ENCODE results near the gene PRSS38. TPM values are rescaled to one million over a fixed set of nuclear protein-coding genes. Genes with fewer than 3 reads are reported as not detected.

PRSS38 gene
- polyA plus RNA-seq, 1 donor: not detected

DNA sequence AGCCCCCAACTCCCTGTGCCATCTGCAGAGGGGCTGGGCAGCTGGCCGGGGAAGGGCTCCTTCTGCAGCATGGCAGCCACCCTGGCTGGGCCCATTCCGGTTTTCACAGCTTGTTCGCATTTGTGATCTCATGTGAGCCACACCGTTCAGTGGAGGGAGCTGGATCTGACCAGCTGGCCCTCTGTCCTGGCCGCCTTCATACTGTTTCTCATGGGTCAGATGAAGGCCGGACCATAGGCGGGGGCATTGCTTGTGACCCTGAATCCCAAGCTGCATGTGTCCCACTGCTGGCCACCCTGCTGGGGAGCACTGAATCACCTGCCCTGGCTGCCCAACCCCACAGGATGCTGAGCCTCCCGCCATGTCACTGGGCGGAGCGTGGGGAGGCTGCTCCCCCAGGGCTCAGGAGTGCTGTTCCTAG is 36.4 kb upstream of the PRSS38 start:
- DNase-seq (ENCODE audit: low read depth): no peak

DNA sequence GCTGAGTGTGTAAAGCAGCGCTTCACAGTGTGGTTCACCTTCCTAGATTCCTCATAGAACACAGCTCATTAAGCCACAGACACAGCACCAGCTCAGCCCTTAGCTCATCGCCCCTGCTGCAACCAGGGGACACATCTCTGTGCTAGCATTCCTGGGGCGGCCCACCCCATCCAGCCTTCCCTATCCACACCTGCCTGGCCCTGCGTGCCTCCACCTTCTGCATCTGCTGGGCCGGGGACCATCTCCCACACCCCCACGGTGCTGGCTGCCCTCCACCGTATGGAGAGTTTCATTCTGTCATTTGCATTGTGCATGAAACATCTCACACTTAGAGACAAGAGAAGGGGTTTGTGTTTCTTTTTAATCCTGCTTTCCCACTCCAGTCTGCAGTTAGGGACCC is 35.8 kb upstream of the PRSS38 start:
- DNase-seq (ENCODE audit: low read depth): no peak

GRCh38 chr1:227780101-227781044 is 35.1 kb upstream of the PRSS38 start:
- DNase-seq (ENCODE audit: low read depth): no peak

DNA sequence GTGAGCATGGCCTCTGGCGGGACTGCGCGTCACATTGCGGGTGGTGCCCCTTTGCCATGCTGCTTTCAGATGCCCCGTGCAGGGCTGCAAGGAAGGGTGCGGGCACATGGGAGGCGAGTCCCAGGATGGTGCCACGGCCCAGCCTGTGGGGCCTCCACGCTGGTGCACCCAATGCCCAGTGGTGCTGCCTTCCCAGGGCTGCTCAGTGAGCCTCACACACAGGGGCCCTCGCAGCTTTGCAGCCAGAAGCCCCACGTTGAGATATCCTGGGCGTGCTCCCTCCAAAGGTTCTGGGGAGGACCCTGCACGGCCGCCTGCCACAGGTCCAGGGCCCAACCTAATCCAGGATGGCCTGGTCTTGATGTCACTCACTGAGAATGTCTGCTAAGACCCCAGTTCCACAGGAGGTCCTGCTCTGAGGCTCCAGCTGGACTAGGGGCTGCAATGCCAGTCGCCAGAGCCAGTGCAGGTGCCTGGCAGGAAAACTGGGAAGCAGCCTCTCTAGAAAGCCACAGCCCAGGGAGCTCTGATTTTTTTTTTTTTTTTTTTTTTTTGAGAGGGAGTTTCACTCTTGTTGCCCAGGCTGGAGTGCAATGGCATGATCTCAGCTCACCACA is 34.1 kb upstream of the PRSS38 start:
- no peak for DNase-seq (ENCODE audit: low read depth)

DNA sequence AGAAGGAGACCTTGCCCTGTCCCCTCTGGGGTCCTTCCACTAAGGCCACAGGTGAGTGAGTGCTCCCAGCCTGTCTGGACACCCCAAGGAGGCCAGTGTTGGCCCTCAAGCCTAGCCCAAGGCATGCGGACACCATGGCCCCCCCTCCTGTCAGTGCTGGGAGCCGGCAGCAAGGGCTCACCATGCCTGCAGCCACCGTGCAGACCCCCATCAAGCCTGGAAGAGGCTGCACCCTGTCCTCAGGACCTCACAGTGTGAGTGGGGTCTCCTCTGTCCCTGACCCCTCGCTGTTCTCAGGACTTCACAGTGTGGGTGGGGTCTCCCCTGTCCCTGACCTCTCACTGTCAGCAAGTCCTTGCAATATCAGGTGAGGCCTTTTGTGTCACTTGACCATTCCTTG is 33.2 kb upstream of the PRSS38 start:
- DNase-seq (ENCODE audit: low read depth): no peak

- no peak for DNase-seq (ENCODE audit: low read depth)
These were observed 30.2 kb upstream of the PRSS38 start for GRCh38 chr1:227785094-227785804.

GRCh38 chr1:227785805-227786671 is 29.4 kb upstream of the PRSS38 start:
- no peak for DNase-seq (ENCODE audit: low read depth)

- DNase-seq (ENCODE audit: low read depth): no peak
These were observed 28.6 kb upstream of the PRSS38 start for GRCh38 chr1:227786673-227787512.

DNA sequence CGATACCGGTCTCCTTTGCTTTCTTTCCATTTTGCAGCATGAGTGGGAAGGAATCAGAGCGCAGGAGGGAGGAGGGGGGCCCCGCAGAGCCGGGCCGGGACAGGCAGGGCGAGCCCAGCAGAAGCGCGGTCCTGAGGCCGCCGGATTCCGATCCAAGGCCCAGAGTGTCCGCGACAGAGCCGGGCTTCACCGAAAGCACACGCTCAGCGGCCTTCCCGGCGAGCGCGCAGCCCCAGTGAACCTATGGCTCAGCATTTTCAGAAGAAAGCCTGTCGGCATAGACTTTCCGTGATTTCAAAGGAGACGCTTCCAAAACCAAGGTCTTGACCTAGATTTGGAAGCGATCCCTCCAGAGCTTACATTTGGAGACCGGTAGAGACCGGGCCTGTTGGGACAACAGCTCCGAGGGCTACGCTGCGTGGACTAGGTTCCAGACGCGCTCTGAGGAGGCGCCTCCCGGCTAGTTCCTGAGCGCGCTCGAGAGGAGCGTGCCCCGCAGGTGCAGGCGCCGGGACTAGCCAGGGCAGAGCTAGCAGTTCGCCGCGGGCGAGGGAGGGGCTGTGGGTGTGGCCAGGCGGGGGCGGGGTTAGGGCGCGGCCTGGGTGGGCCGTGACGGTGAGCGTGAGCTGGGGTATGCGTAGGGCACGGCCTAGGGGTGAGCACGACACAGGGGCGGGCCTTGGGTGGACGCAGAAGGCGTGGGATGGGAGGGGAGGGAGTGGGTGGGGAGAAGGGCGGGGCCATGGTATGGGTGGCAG is 27.8 kb upstream of the PRSS38 start:
- no peak for DNase-seq (ENCODE audit: low read depth)

DNA sequence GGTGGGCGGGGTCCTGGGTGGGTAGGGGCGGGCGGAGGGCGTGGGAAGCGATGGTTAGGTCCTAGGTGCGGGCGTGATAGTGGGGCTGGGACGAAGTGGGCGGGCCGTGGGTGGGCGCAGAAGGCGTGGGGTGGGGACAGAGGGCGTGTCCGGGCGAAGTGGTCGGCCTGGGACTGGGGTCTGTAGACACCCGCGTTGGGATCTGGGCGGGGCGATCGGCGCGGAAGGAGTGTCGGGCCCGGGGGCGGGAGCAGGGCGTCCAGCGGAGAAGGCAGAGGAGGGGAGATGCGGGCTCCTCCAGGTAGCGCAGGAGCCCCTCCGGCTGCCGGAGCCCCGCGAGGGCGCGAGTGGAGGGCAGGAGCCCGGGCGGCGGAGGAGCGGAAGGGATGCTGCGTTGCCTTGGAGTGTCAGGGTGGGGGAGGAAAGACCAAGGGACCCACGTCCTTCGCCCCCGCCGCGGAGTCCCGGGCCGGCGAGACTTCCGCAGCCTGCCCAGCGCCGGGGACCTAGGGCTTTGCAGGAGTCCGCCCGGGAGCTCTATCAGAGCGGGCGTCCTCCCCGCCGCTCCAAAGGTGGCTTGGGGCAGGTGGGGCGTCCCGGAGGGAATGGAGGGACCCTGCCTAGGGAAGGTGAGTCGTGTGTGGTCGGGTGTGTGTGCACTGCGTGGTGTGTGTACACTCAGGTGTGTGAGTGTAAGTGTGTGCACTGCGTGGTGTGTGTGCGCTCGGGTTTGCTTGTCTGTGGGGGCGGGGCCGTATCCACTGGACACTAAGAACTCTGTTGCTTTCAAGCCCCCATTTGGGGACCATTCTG is 27.0 kb upstream of the PRSS38 start:
- no peak for DNase-seq (ENCODE audit: low read depth)

DNA sequence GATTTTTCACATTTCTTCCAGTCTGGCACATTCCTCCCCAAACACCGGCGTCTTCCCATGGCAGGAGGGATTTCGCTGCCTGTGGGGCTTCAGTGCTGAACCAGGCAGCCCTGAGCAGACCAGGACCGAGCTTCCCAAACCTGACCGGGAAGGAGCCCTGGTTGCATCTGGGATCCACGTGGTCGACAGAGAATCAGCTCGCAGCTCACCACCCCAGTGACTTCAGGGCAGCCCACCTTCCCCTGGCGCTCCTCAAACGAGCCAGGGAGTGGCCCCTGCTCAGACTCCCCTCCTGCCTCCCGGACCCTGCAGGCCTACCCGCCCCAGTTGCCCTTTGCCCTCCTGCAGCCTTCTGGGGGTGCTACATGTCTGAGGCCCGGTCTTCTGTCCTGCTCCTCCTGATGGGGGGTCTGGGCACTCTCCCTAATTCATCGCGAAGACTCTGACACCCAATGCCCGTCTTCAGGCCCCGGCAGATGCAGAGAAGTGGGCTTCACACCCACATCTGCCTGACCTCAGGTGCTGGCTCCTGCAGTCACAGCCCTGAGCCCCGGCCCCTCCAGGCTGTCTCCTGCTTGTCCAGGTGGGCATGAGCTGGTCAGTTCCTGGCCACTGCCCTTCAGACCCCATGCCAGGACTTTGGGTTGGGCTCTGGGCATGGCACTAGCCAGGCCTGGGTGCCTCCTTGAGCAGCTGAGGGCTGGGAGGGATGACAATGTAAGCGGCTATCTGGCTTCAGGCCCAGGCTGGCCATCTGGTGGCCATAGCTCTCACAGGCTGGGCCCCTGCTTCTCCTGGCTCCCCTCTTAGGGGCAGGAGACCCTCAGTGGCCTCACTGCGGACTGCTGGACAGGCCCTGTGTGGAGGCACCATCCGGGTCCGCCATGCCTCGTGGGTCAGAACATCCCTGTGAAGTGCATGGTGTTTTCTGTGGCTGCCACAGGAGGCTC is 26.1 kb upstream of the PRSS38 start:
- no peak for DNase-seq (ENCODE audit: low read depth)

DNA sequence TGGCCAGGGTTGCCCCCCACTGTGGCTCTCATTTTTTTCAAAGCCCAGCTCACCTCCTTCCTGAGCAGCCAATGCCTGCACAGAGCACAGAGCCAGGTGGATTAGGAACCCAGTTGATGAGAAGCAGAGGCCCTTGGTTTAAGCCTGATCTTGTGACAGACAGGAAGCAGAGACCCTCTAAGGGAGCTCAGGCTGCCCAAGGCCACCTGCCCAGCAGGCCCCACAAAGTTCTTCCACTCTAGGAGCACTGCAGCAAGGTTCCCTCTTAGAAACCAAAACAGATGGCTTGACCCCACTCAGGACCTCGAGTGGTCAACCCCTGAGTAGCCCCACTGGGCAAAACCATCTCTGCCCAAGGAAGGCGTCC is 25.5 kb upstream of the PRSS38 start:
- DNase-seq (ENCODE audit: low read depth): no peak

- no peak for DNase-seq (ENCODE audit: low read depth)
These were observed 24.6 kb upstream of the PRSS38 start for GRCh38 chr1:227790868-227791267.

DNA sequence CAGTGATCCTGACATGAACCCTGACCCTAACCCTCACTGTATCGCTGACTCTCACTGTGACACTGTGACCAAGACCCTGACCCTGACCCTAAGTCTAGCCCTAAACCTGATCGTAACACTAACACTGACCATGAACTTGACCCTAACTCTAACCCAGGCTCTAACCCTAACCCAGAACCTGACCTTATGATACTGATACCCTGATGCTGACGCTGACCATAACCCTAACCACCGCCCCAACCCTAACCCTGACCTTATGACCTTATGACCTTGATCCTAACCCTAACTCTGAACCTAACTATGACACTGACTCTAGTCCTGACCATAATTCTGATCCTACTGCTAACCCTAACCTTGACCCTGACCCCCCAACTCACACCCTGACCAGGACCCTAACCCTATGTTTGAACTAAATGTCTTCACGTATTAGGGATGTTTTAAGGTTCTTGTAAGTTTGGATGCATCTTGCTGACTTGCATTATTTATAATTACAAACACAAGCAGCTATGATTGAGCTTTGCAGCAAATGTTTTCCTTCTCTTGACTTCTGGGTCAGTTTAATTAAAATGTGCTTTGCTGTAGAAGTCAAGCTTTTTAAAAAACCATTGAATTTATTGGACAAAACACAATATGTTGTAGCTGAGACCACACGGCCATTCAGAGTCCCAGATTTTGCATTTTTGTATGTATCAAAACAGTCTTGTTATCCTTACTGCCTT is 23.9 kb upstream of the PRSS38 start:
- no peak for DNase-seq (ENCODE audit: low read depth)

DNA sequence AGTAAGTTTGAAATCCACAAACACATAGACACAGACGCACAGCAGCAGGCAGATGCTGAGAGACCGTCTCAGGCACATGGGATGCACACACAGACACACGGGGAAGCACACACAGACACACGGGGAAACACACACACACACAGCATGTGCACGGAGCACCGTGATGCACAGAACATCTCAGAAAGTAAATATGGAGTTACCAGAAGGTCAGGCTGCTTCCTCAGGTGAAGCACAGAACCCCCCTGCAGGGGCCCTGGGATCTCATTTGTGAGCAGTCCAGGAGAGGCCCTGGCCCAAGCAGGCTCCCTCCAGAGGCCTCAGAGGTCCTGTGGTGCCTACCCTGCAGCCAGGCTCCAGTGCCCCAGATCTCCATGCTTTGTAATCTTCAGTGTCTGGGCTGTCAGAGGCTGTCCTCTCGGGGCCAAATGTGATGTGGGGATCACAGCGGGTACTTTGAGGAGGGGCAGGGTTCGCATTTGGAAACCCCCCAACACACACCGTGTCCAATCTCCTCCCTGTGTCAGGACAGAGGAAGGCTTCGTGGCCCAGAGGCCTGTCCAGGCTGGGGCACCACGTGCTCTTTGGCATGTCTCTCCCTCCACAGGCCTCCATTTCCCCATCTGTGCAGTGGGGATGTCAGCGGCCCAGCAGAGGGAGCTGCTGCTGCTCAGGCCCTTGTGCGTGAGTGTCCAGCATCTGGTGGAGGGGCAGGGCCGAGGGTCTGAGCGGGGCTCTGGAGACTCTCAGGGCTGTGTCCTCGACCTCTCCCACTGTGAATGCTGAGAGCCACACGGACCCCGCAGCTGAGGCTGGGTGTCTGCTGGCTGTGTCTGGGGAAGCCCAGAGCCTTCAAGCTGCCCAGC is 23.0 kb upstream of the PRSS38 start:
- DNase-seq (ENCODE audit: low read depth): no peak

All from forelimb muscle (tissue), 1 donor.